ENCODE measurements around the gene RNF32.

Gene RNF32

DNA sequence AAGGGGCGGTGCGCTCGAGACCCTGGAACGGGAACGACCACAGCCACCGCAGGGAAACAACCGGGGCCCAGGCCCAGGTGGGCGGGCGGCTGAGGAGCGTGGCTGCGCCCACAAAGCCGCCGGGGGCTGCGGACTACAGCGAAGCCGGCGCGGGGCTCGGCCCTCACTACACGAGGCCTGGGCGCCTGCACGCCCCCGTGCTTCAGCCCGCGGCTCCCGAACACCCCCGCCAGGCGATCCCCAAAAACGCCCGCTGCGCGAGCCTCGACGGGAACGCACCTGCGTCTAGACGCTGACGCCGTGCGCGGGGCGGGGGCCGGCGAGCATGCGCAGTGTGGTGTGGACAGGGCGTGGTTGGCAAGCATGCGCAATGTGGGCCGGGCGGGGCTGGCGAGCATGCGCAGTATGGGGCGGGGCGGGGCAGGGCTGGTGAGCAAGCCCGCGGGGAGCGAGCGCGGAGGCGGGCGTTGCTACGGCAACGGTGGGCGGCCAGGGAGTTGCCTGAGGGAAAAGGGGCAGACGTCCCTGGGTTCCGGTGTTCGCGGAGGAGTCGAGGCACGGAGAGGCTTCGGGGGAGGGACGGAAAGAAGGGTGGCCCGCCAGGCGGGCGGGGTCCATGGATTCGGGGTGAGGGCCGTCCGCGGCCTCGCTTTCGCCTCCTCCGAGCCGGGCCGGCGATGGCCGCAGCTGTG is at the start of gene RNF32:
Gene RNF32 (plus strand): TSS at position 518 of the 692 bp plus-strand sequence. CDS start 3,104 bp downstream, outside the sequence.
- DNase-seq (ENCODE audit: low read depth, low spot score) = peak; percentile 75

DNA sequence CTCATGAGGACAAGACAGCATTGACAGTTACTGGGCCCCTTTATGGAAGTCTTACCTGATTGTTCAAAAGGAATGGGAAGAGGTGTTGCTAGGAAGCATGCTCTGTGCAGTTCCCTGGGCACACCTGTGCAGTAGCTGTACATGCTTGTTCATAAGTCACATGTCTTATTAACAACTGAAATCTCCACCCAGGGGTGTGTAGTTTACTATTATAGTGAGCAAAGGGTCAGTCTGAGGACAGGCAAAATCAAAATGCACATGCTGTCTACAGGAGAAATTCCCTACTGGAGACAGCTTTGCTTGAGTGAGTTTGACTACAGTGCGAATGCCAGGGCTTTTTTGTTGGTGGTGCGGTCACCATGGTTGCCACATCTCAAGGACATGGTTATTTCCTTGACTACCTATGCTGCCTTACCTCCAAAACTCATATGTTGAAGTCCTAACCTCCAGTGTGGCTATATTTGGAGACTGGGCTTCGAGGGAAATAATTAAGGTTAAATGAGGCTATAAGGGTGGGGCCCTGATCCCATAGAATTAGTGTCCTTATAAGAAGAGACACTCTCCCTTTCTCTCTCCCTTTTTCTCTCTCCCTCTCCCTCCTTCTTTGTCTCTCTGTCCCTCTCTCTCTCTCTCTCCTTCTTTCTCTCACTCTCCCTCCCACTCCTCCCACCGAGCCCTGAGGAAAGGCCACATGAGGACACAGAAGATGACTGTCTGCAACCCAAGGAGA is 48.3 kb upstream of the RNF32 start:
- DNase-seq (ENCODE audit: low read depth, low spot score) = no peak

DNA sequence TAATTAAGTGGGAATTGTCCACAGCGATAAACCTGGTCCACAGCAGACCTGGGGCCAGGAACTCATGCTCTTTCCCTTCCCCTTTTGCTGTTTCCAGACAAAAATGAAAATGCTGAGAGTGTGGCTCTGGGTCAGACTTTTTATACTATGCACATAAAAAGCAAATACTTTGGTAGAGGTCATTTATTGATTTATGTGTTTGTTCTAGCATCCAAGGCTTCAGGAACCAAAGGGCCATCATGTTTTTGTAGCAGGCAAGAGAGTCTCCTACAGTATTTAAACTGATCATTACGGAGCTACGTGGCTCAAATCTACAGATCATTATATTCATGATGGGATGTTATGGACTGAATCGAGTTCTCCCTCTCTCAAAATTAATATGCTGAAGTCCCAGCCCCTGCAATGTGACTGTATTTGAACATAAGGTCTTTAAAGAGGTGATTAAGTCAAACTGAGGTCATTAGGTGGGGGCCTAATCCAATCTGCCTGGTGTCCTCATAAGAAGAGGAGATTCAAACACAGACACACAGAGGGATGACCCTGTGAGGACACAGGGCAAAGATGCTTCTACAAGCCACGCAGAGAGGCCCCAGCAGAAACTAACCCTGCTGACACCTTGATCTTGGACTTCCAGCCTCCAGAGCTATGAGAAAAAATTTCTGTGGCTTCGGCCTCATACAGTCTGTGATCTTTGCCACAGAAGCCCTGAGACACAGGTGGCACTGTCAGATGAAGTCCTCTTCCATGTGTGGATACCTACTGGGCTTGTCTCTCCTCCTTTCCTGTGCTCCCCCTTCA is 46.1 kb upstream of the RNF32 start:
- DNase-seq (ENCODE audit: low read depth, low spot score) = no peak

DNA sequence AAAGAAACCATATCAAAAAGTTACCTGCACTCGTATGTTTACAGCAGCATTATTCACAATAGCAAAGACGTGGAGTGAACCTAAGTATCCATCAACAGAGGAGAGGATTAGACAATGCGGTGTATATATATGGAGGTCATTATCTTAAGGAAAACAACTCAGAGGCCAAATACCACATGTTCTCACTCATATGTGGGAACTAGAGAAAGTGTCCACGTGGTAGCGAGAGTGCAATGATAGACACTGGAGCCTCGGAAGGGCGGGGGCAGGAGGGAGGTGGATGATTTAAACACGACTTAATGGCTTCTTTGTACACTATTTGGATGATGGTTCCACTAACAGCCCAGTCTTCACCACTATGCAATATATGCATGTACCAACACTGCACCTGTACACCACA is 40.1 kb upstream of the RNF32 start:
- DNase-seq (ENCODE audit: low read depth, low spot score) = no peak

DNA sequence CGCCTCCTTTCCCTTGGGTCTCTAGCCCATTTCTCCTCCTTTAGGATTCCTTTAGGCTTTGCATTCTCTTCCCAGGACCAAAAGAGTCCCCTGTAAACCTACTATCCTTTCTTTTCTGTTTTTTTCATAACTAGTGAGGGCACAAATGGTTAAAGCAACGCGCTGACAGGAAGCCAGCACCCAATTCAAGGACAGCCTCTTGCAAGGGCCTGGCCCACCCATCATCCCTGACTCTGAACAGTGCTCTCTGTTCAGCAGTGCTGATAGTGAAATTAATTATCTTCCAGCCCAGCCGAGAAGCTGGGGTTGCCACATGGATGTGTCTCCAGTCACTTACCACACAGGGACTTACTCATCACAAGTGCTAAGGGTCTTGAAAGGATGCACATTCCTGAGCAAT is 38.3 kb upstream of the RNF32 start:
- no peak for DNase-seq (ENCODE audit: low read depth, low spot score)

DNA sequence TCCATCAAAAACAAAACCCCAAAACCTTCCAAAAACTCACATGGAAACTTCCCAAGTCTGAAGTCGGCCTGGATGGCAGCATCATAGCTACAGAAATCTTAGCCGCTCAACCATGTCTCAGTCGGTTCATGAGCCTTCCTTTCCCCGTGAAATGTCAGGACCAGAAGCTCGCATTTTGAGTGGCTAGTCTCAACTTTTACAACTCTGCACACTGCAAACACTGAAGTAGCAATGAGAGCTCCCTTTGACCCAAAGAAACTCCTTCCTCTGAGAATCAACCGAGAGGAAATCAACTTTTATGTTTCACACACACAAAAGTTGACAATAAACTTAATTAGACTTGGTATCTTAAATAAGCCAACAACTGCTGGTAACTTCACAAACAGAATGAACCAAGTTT is 37.6 kb upstream of the RNF32 start:
- DNase-seq (ENCODE audit: low read depth, low spot score) = no peak

DNA sequence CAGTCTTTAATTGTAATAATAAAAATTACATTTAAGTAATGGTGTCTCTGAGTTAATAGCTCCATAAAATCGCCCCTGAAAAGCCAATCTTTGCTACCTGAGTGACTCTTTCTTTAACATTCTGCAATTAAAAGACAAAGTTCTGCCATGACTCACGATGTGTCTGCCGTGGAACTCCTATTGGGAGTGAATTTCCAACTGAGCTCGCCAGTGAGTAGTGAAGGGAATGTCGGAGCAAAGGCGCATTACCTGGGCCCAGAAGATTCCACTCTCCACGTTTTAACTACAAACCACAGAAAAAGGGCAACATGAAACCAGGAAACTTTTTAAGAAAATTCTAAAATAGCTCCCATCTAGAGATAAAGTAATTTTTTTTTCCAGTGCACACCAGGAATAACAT is 36.9 kb upstream of the RNF32 start:
- DNase-seq (ENCODE audit: low read depth, low spot score) = no peak

DNA sequence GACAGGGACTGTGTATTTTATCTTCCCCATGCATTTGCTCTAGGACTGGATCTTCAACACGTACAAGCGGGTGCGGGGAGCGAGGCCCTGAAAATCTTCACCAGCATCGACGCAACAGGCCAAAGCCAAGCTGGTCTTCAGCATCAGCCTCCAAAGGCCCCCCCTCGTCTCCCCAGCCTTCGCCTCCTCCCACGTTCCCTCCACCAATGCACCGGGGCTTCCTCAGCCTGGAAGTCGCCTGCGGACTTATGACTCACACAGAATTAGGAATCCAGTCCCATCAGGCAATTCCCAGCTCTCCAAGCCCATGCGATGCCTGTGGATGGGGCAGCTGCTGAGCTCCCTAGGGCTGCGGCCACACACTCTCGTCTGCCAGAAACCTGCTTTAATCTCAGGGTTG is 36.3 kb upstream of the RNF32 start:
- DNase-seq (ENCODE audit: low read depth, low spot score) = no peak

DNA sequence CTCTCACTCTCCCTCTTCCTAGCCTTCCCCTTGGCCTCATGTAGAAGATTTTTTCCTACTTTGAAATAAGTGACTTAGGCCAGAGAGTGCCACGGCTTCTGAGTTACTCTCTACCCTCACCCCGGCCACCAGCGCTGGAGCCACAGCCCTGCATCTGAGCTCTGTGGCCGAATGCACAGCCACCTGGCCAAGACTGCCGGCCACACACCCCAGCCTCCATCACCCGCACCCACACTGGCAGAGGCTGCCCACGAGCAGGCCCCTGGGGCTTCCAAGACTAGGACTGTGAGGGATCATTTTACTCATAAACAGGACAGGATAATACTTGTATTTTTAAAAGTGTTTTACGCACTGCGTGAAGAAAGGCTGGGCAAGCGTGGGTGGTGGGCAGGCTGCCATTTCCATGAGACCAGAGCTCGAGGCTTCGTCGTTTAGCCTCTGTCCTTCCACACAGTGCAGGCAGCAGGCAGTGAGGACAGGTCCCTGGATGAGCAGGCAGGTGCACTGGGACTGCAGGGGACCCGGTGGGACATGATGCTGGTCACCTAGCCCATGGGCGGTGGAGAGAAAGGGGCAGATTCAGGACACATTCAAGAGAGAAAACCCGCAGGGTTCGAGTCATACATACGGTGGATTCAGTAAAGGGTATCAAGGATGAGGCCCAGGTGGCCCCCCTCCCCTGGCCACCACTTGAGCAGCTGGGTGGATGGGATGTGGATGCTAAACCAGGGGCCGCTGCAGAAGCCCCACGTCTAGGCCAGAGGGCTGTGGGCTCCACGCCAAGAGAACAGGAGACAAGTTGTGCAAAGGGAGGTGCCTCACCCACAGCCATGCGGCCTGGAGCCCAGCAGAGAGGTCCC is 35.5 kb upstream of the RNF32 start:
- no peak for DNase-seq (ENCODE audit: low read depth, low spot score)

DNA sequence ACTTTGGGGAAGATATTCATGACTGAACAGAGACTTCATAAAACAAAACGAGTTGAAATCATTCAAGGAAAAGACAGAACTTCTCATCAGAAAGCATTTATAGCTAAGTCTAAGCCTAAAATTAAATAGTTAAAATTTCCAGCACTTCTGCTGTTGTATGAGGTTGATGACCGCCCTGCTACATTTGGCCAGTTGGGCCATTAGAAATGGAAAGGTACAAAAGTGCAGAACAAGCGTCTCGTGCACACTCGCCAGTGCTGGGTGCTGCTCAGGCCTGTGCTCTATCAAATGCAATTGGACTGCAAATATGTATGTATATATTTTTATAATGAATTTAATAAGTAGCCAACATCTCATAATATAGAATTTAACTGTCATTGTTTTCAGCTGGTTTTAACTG is 34.4 kb upstream of the RNF32 start:
- DNase-seq (ENCODE audit: low read depth, low spot score) = no peak

DNA sequence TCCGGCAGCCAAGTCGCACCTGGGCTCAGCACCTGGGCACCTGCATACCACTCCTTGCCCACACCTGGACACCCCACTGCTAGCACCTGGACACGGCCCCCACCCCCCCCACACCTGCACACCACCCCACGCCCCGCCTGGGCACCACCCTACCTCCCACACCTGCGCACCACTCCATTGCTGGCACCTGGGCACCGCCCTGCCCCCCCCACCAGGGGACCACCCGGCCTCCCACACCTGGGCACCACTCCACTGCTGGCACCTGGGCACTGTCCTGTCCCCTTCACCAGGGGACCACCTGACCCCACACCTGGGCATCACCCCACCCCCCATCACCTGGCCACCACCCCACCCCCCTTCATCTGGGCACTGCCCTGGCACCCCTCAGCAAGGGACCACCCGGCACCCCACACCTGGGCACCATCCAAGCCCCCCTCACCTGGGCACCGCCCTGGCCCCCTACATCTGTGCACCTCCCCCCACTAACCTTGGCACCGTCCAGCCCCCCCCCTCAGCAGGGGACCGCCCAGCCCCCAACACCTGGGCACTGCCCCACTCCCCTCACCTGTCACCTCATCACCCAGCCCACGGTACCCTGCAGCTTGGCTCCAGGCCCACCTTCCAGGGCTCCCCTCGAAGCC is 33.8 kb upstream of the RNF32 start:
- DNase-seq (ENCODE audit: low read depth, low spot score) = no peak

DNA sequence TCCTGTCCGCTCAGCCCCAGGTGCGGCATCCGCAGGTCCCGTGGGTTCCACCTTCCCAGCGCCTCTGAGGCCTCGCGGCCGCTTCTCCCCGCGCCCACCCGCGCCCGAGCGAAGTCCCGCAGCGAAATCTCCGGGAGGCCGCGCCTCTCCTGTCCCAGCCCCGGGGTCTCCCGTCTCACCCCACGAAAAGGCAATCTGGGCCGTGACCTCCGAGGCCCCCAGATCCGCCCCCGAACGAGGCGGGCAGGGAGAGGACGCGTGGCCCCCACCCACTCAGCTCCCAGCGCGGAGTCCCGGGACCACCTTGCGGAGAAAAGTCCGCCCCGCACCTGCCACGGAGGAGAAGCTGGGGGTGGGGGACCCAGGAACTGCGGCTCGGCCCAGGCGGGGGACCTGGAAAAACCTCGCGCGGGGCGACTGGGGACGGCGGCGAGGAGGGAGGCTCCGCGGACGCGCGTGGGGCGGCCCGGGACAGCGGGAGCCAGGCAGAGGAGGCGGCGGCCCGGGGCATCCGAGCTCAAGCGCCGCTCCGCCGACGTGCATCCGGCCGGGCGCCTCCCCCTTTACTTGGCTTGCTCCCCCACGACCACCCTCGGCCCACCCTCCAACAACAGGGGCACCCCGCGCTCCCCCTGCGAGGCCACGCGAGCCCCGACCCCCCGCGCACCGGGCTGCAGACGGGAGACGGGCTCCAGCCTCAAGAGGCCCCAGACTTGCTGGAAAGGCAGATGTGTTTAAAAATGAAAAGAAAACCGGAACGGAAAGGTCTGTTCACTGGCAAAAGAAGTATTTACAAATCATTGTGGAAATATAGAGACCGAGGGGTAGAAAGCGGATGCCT is 33.0 kb upstream of the RNF32 start:
- no peak for DNase-seq (ENCODE audit: low read depth, low spot score)

DNA sequence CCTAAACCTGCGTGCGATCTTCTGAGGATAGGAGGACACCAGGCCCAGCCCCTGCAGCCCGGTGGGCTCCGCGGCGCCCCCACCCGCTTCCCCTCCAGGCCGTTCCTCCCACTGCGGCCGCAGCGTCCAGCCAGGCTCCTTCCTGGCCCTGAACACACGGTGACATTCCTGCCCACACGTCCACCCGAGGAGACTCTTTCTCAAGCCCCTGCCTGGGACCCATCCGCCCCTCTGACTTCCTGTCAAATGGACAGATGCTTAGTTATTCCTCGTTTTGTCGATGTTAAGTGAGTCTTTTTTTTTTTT is 32.4 kb upstream of the RNF32 start:
- no peak for DNase-seq (ENCODE audit: low read depth, low spot score)

DNA sequence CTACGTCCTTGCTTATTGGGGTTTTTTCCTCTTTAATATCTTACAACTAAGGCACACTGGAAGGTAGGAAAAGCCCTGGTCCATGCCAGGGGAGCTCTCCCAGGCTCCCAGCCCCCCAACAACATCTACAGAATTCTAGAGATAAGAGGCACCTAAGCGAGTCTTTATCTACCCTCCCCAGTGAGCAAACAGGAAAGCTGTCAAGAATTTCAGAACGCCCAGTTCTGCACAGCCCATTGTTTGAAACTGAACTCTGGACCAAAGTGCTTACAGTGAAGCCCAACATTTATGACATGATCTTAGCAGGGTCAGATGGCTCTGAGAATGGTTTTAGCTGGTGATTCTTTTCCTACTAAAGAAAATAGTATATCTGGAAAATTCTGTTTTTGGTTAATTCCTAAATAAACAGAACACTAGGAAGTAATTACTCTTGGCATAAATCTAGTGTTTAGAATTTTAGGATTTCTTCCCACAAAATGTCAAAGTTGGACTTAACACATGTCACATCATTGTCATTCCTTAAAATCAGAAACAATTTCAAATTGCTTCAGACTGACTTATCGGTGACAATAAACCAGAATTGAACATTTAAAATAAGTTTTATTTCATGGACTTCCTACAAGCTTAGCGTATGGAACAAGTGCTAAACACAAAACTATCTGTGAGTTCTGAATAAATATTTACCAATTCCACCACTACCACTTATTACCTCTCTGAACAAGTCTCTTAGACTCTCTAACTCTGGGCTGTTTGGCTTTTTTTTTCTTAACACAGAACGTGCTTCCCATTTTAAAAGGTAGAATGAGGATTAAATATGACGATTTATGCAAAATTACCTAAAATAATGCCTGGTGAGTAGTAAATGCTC is 31.3 kb upstream of the RNF32 start:
- DNase-seq (ENCODE audit: low read depth, low spot score) = no peak

DNA sequence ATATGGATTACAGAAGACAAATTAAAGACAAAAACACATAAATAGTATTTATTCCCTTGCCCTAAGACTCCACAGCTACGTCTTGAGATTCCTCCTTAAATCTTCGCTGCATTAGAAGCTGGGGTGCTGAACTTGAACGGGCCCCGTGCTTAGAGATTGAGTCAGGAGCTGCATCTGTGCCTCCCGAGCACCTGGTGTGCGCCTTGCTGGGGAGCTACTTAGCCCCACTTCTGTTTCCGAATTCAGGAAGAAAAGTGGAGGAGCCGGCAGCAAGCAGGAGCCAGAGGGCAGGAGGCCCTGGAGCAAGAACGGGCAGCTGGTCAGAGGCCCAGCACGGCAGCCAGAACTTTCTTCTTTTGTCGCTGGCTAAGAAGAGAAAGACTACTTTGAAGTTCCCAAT is 30.4 kb upstream of the RNF32 start:
- no peak for DNase-seq (ENCODE audit: low read depth, low spot score)

DNA sequence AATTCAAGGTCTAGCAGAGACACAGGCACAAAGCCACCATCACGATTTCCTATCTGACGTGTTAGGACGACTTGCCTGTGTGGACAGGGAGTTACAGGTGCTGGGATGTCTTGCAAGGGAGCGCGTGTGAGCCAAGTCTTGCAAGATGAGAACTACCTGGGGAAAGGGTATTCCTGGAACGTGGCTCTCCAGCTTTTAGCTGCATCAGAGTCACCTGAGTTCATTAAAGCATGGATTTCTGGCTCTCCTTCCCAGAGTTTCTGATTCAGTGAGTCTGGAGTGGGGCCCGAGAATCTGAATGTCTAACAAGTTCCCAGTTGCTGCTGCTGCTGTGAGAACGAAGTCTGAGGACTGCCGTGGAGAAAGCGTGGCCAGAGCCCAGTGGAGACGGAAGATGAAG is 30.0 kb upstream of the RNF32 start:
- no peak for DNase-seq (ENCODE audit: low read depth, low spot score)

DNA sequence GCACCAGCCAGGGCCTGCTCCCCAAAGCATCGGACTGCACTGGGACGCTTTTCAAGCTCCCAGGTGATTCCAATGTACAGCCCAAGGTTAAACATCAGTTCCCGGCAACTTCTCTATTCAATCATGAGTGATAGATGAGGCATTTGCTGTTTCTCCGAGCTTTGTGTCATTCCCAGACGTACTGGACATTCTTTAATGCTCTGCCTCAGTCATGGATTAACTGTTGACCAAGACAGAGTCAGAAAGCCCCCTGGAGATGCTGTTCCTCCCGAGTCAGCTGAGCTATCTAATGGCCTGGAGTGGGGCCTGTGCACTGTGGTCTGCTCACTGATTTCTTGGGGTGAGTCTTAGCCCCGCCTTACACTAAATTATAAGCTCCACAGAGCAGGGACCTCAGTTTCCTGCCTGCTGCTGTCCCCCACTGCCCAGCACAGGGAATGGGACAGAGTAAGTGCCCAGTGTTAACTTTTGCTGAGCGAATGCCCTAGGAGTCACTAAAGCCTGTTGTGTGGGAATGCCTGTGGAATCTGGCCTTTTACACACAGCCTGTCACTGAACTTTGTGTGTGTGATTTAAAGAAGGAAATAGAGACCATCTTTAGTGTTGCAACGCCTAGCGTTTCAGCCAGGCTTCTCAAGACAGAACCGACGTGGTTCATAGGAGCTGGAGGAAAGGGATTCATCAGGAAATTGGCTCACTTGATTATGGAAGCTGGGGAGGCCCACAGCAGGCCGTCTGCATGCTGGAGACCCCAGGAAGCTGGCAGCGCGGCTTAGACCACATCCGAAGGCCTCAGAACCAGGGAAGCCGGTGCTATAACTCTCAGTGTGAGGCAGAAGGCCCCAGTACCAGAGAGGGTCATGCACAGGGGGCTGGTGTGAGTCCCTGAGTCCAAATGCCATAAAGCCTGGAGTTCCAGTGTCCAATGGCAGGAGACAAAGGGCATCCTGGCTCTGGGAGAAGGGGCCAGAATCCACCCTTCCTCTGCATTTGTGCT is 29.3 kb upstream of the RNF32 start:
- no peak for DNase-seq (ENCODE audit: low read depth, low spot score)

DNA sequence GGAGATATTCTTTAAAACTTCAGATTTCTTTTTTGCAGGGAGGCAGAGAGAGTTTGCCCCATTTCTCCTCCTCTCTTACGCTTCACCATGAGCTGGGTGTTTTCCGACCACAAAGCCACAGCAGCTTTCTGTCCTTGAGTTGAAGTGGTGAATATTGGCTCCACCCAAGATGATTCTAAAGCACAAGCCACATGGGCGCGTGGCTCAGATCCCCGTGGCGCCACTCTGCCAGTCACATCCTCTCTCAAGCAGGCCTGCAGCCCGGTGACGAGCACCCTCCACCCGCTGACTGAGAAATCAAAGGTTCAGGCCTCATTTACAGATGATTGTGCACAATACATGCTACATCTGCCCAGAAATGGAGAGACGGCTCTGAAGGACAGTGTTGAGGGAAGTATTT is 27.6 kb upstream of the RNF32 start:
- DNase-seq (ENCODE audit: low read depth, low spot score) = no peak
